PC-9 (cell line): ENCODE measurements around the gene HNRNPC. TPM values are rescaled to one million over a fixed set of nuclear protein-coding genes. Genes with fewer than 3 reads are reported as not detected.
"Not testable (repeated sequence)": the region's sequence is repeated elsewhere in the genome, so short reads cannot be mapped to it uniquely, and the experiment has no call there.

Source experiments
- BruUV-seq: library from RNA; stranded (reverse); fragments of 400-500 nt; replicated peaks from 2 replicates; lab custom pipeline; 2021; lab: Mats Ljungman, UMichigan
- CTCF ChIA-PET: fragments of 300-600 bp; sonication (Branson Sonifier 250); formaldehyde crosslinking; loops from one replicate; lab custom pipeline; 2022; ENCODE audit warnings: antibody characterized with exemption; lab: Charles Lee
- POLR2A ChIA-PET: fragments of 300-600 bp; sonication (Branson Sonifier 250); formaldehyde crosslinking; loops from one replicate; lab custom pipeline; 2022; ENCODE audit warnings: antibody characterized with exemption; ENCODE audit not compliant: unreplicated experiment; lab: Charles Lee
- DNase-seq, 2 experiments: peaks; one replicate each; pipeline versions ENCODE4 v3.0.0 to v3.0.0-alpha.2; 2015 to 2022; ENCODE audit warnings: mixed read lengths in 1 of 2
- H2AFZ ChIP-seq: fragments of 200-600 bp; sonication (generic); 2 replicates; pipeline ENCODE4 v1.8.1; 2017; ENCODE audit warnings: antibody characterized with exemption
- H3F3A ChIP-seq: fragments of 200-600 bp; sonication (generic); 2 replicates; pipeline ENCODE4 v1.8.1; 2017; ENCODE audit warnings: antibody characterized with exemption, mild to moderate bottlenecking, low read depth; ENCODE audit not compliant: insufficient read depth
- H3K27ac ChIP-seq: fragments of 200-600 bp; sonication (generic); 2 replicates; pipeline ENCODE4 v1.6.1; 2016; ENCODE audit warnings: mixed run types
- H3K27me3 ChIP-seq: fragments of 200-600 bp; sonication (generic); 2 replicates; pipeline ENCODE4 v1.6.1; 2016; ENCODE audit warnings: low read depth, mixed run types; ENCODE audit not compliant: insufficient read depth
- H3K36me3 ChIP-seq: fragments of 200-600 bp; sonication (generic); 2 replicates; pipeline ENCODE4 v1.6.1; 2016; ENCODE audit warnings: low read depth, mixed run types
- H3K4me1 ChIP-seq: fragments of 200-600 bp; sonication (generic); replicated peaks from 2 replicates; pipeline ENCODE4 v1.6.1; 2016; ENCODE audit warnings: mixed run types; ENCODE audit not compliant: insufficient read depth
- H3K4me2 ChIP-seq: fragments of 200-600 bp; sonication (generic); 2 replicates; pipeline ENCODE4 v1.6.1; 2017; ENCODE audit warnings: mixed run types
- H3K4me3 ChIP-seq: fragments of 200-600 bp; sonication (generic); 2 replicates; pipeline ENCODE4 v1.6.1; 2016; ENCODE audit warnings: mixed run types
- H3K79me2 ChIP-seq: fragments of 200-600 bp; sonication (generic); 2 replicates; pipeline ENCODE4 v1.6.1; 2017; ENCODE audit warnings: low read depth, mixed run types
- H3K9me2 ChIP-seq: fragments of 200-600 bp; sonication (generic); 2 replicates; pipeline ENCODE4 v1.8.1; 2017; ENCODE audit warnings: mild to moderate bottlenecking; ENCODE audit not compliant: insufficient read depth
- H3K9me3 ChIP-seq: fragments of 200-600 bp; sonication (generic); 2 replicates; pipeline ENCODE4 v1.8.1; 2016; ENCODE audit warnings: low read depth; ENCODE audit not compliant: insufficient read depth
- H4K20me1 ChIP-seq: fragments of 200-600 bp; sonication (generic); 2 replicates; pipeline ENCODE4 v1.8.1; 2017; ENCODE audit not compliant: insufficient read depth
- EZH2 ChIP-seq: fragments of 200-600 bp; sonication (generic); IDR thresholded peaks from 2 replicates; pipeline ENCODE4 v1.8.0; 2017; ENCODE audit warnings: antibody characterized with exemption, low read depth
- intact Hi-C: fragments of 100-400 bp; cut with micrococcal nuclease; formaldehyde crosslinking; loops from one replicate; pipeline ENCODE4 v1.10.0; 2022; ENCODE audit not compliant: unreplicated experiment
- total RNA-seq: library from RNA; stranded (reverse); gene quantifications from 2 replicates; pipeline ENCODE4 v1.2.3, GENCODE V29; 2021
- TF ChIP-seq, protein P1 (sequence below): fragments of 200-600 bp; sonication (generic); conservative IDR thresholded peaks from 2 replicates; pipeline ENCODE4 v1.6.1; 2017; ENCODE audit warnings: mixed run types, antibody characterized with exemption, mild to moderate bottlenecking, moderate library complexity

HNRNPC gene
- total RNA-seq, 1 experiment from 2014 or later = 550 TPM

DNA sequence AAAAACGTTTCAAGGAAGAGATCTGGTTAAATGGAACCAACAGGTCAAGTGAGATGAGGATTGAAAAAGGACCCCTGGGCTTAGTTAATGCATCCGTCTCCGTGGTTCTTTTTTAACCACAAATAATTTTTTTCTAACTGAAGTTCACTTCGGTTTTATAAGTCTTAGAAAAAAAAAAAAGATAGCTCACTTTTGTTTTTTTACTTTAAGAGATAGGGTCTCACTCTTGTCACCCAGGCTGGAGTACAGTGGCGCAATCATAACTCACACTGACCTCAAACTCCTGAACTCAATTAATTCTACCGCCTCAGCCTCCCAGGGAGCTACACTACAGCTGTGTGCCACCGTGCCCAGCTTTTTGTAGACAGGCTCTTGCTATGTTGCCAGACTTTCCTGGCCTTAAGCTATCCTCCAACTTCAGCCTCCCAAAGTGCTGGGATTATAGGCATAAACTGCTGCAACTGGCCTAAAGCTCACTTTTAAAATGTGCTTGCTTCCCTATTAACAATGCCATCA is 11.8 kb downstream of the HNRNPC start:
- POLR2A ChIA-PET = interaction anchor here (0.5 kb wide), 1 partner anchor 235 kb away, joined by 8 read pairs; no protein-coding TSS in a partner anchor

GRCh38 chr14:21256539-21257393 is 12.5 kb downstream of the HNRNPC start:
- Histone ChIP-seq H3K4me1 (peaks cover 9% of the 10 kb centered on the region; the same call in 1 of the 2 replicates), H4K20me1 (peaks cover 98% of the 10 kb centered on the region), H3K4me3 (no peak overlapping the region), H3K27ac (no peak overlapping the region), H3F3A (peaks cover 90% of the 10 kb centered on the region), H3K4me2 (no peak overlapping the region), H3K9me3 (no peaks in the 10 kb centered on the region), H3K79me2 (peaks cover 100% of the 10 kb centered on the region), H3K36me3 (peaks cover 74% of the 10 kb centered on the region), H3K9me2 (no peaks in the 10 kb centered on the region), H3K27me3 (no peaks in the 10 kb centered on the region), H2AFZ (no peak overlapping the region)
- DNase-seq = no peak
- ChIA-PET CTCF (no interaction called here), POLR2A (interaction anchor here (0.5 to 0.6 kb wide), 3 partner anchors 26 to 234 kb away, joined by 3 to 8 read pairs (median 5); no protein-coding TSS in a partner anchor)
- intact Hi-C loops = no loop called here
- TF ChIP-seq, protein P1, sequence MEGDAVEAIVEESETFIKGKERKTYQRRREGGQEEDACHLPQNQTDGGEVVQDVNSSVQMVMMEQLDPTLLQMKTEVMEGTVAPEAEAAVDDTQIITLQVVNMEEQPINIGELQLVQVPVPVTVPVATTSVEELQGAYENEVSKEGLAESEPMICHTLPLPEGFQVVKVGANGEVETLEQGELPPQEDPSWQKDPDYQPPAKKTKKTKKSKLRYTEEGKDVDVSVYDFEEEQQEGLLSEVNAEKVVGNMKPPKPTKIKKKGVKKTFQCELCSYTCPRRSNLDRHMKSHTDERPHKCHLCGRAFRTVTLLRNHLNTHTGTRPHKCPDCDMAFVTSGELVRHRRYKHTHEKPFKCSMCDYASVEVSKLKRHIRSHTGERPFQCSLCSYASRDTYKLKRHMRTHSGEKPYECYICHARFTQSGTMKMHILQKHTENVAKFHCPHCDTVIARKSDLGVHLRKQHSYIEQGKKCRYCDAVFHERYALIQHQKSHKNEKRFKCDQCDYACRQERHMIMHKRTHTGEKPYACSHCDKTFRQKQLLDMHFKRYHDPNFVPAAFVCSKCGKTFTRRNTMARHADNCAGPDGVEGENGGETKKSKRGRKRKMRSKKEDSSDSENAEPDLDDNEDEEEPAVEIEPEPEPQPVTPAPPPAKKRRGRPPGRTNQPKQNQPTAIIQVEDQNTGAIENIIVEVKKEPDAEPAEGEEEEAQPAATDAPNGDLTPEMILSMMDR = no peak
- TF ChIP-seq EZH2 = no peak
- BruUV-seq = TSS peak; percentile 3

More for the DNA sequence above, 11.8 kb downstream of the HNRNPC start:
- Histone ChIP-seq H3F3A (peaks cover 90% of the 10 kb centered on the region), H3K4me1 (peaks cover 16% of the 10 kb centered on the region; the same call in 1 of the 2 replicates), H3K9me3 (no peaks in the 10 kb centered on the region), H3K27ac (peak overlapping the region; percentile 10; the same call in 1 of the 2 replicates), H3K79me2 (peaks cover 100% of the 10 kb centered on the region), H4K20me1 (peaks cover 98% of the 10 kb centered on the region), H3K27me3 (no peaks in the 10 kb centered on the region), H3K9me2 (no peaks in the 10 kb centered on the region), H2AFZ (no peak overlapping the region), H3K36me3 (peaks cover 75% of the 10 kb centered on the region), H3K4me3 (no peak overlapping the region), H3K4me2 (no peak overlapping the region)
- no TSS peak for BruUV-seq
- intact Hi-C loops = no loop called here
- no peak for DNase-seq
- TF ChIP-seq, protein P1 = no peak
- no peak for TF ChIP-seq EZH2
- CTCF ChIA-PET = no interaction called here

DNA sequence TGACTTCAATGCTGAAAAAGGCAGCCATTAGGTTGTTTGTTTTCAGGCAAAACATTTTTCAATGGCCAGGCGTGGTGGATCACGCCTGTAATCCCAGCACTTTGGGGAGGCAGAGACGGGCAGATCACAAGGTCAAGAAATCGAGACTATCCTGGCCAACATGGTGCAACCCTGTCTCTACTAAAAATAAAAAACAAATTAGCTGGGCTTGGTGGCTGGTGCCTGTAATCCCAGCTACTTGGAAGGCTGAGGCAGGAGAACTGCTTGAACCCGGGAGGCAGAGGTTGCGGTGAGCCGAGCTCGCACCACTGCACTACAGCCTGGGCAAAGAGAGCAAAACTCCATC is 13.2 kb downstream of the HNRNPC start:
- H3K79me2 ChIP-seq = peaks cover 100% of the 10 kb centered on the region
- peaks cover 91% of the 10 kb centered on the region for H3F3A ChIP-seq
- H3K4me3 ChIP-seq, BruUV-seq, H3K4me2 ChIP-seq, H3K27me3 ChIP-seq, CTCF ChIA-PET, intact Hi-C loops, H3K9me3 ChIP-seq, H3K4me1 ChIP-seq, H3K27ac ChIP-seq, H3K9me2 ChIP-seq, DNase-seq, H2AFZ ChIP-seq: not testable (repeated sequence)
- POLR2A ChIA-PET = interaction anchor here (0.5 to 0.6 kb wide), 2 partner anchors 25 to 92 kb away, joined by 3 to 5 read pairs; no protein-coding TSS in a partner anchor
- peaks cover 74% of the 10 kb centered on the region for H3K36me3 ChIP-seq
- peaks cover 98% of the 10 kb centered on the region for H4K20me1 ChIP-seq
